WTC11 (cell line): ENCODE measurements around the gene LY6G6F.

Experiments used
- CREB1 ChIP-seq: sonication (generic); formaldehyde crosslinking; IDR thresholded peaks from 2 replicates; pipeline ENCODE4 v1.8.0; 2023; ENCODE audit warnings: mild to moderate bottlenecking, missing genetic modification reagents
- CREM ChIP-seq: sonication (generic); formaldehyde crosslinking; IDR thresholded peaks from 2 replicates; pipeline ENCODE4 v1.8.1; 2022; ENCODE audit warnings: mild to moderate bottlenecking, missing genetic modification reagents, moderate library complexity
- CTCF ChIP-seq: fragments of 200-600 bp; IDR thresholded peaks from 2 replicates; pipeline ENCODE4 v1.8.0; 2022; ENCODE audit warnings: antibody characterized with exemption
- ELF4 ChIP-seq: sonication (generic); formaldehyde crosslinking; IDR thresholded peaks from 2 replicates; pipeline ENCODE4 v1.8.1; 2022; ENCODE audit warnings: low read depth, mild to moderate bottlenecking, moderate library complexity, missing genetic modification reagents
- ERG ChIP-seq: fragments of 250-450 bp; sonication (Bioruptor Pico); IDR thresholded peaks from 2 replicates; pipeline ENCODE4 v1.8.0; 2021; ENCODE audit warnings: mild to moderate bottlenecking
- HMGXB4 ChIP-seq: sonication (generic); formaldehyde crosslinking; IDR thresholded peaks from 2 replicates; pipeline ENCODE4 v1.8.1; 2023; ENCODE audit warnings: mild to moderate bottlenecking, moderate library complexity, missing genetic modification reagents
- JUN ChIP-seq: sonication (generic); formaldehyde crosslinking; IDR thresholded peaks from 2 replicates; pipeline ENCODE4 v1.8.0; 2023; ENCODE audit warnings: mild to moderate bottlenecking, missing genetic modification reagents
- MLX ChIP-seq: sonication (generic); formaldehyde crosslinking; IDR thresholded peaks from 2 replicates; pipeline ENCODE4 v1.8.1; 2023; ENCODE audit warnings: mild to moderate bottlenecking, missing genetic modification reagents, moderate library complexity
- PREB ChIP-seq: sonication (generic); formaldehyde crosslinking; IDR thresholded peaks from 2 replicates; pipeline ENCODE4 v1.8.1; 2022; ENCODE audit warnings: mild to moderate bottlenecking, missing genetic modification reagents, moderate library complexity, borderline replicate concordance
- SMAD4 ChIP-seq: sonication (generic); formaldehyde crosslinking; IDR thresholded peaks from 2 replicates; pipeline ENCODE4 v1.8.0; 2022; ENCODE audit warnings: mild to moderate bottlenecking, missing genetic modification reagents
- USF1 ChIP-seq: sonication (generic); formaldehyde crosslinking; IDR thresholded peaks from 2 replicates; pipeline ENCODE4 v1.8.0; 2022; ENCODE audit warnings: mild to moderate bottlenecking, missing genetic modification reagents
- ZNF281 ChIP-seq: sonication (generic); formaldehyde crosslinking; IDR thresholded peaks from 2 replicates; pipeline ENCODE4 v1.8.0; 2023; ENCODE audit warnings: mild to moderate bottlenecking, missing genetic modification reagents
- ZNF423 ChIP-seq: fragments of 250-450 bp; sonication (Bioruptor Pico); IDR thresholded peaks from 2 replicates; pipeline ENCODE4 v2.1.2; 2022; ENCODE audit warnings: mild to moderate bottlenecking, moderate library complexity

GRCh38 chr6:31718265-31718664, 11.6 kb downstream of the LY6G6F start:
- TF ChIP-seq PREB (CRISPR knock-in tag) (no peak), CTCF (no peak), ZNF423 (CRISPR knock-in tag) (no peak), ERG (CRISPR knock-in tag) (no peak), JUN (CRISPR knock-in tag) (no peak), ELF4 (CRISPR knock-in tag) (no peak), CREB1 (CRISPR knock-in tag) (no peak), CREM (CRISPR knock-in tag) (no peak), ZNF281 (no peak), USF1 (CRISPR knock-in tag) (no peak), SMAD4 (no peak), HMGXB4 (CRISPR knock-in tag) (no peak), MLX (CRISPR knock-in tag) (no peak)
